HG03097 (cell line): Measurements from ENCODE around the gene PHTF1.
"Not testable (repeated sequence)": the region's sequence is repeated elsewhere in the genome, so short reads cannot be mapped to it uniquely, and the experiment has no call there.

Experiments used
- ATAC-seq: cut with Tn5 transposase; IDR thresholded peaks from one replicate; pipeline ENCODE4 v1.9.1; 2021; ENCODE audit not compliant: unreplicated experiment, low FRiP score

PHTF1 gene

DNA sequence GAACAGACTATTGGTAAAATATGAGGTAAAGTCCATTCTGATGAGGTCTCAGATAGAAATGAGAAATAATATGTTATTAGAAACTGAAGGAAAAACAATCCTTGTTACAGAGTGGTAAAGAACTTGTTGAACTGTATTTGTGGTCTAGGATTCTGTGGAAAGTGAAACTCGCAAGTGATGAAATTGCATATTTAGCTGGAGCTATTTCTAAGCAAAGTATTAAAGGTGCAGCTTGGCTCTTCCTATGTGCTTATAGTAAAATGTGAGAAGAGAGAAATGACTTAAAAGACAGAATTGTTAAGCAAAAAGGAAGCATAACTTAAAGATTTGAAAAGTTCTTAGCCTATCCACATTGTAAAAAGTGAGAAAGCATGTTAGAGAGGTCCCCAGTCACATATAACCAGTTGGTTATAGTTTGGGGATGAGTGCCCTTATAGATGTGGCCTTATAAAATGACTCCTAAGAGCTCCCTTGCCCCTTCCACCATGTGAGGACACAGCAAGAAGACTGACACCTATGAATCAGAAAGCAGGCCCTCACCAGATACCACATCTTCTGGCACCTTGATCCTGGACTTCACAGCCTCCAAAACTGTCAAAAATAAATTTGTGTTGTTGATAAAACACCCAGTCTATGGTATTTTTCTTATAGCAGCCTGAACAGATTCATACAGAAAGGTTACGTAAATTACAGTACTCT, 24.8 kb downstream of the PHTF1 start:
- ATAC-seq, result no peak

- ATAC-seq, result no peak
These were observed 26.5 kb downstream of the PHTF1 start for GRCh38 chr1:113732802-113733201.

DNA sequence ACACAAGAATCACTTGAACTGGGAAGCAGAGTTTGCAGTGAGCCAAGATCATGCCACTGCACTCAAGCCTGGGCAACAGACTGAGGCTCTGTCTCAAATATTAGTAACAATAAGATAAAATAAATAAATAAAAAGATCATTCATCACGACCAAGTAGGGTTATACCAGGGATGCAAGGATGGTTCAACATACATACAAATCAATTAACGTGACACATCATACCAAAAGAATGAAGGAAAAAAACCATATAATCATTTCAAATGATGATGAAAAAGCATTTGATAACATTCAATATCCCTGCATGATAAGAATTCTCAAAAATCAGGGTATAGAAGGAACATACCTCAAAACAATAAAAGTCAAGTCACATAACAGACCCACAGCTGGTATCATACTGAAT, 38.3 kb downstream of the PHTF1 start:
- no peak for ATAC-seq

DNA sequence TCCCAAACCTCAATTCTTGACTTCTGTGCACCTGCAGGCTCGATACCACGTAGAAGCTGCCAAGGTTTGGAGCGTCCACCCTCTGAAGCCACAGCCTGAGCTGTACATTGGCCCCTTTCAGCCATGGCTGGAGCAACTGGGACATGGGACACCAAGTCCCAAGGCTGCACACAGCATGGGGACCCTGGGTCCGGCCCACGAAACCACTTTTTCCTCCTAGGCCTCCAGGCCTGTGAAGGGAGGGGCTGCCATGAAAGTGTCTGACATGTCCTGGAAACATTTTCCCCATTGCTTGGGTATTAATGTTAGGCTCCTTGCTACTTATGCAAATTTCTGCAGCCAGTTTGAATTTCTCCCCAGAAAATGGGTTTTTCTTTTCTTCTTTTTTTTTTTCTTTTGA, 40.7 kb downstream of the PHTF1 start:
- not testable (repeated sequence) for ATAC-seq

- not testable (repeated sequence) for ATAC-seq
These were observed 41.8 kb downstream of the PHTF1 start for GRCh38 chr1:113717506-113717905.

- no peak for ATAC-seq
These were observed 44.5 kb downstream of the PHTF1 start for GRCh38 chr1:113714606-113715269.

GRCh38 chr1:113701429-113701828, 57.9 kb downstream of the PHTF1 start:
- no peak for ATAC-seq

GRCh38 chr1:113694910-113695309, 64.4 kb downstream of the PHTF1 start:
- ATAC-seq, result no peak

DNA sequence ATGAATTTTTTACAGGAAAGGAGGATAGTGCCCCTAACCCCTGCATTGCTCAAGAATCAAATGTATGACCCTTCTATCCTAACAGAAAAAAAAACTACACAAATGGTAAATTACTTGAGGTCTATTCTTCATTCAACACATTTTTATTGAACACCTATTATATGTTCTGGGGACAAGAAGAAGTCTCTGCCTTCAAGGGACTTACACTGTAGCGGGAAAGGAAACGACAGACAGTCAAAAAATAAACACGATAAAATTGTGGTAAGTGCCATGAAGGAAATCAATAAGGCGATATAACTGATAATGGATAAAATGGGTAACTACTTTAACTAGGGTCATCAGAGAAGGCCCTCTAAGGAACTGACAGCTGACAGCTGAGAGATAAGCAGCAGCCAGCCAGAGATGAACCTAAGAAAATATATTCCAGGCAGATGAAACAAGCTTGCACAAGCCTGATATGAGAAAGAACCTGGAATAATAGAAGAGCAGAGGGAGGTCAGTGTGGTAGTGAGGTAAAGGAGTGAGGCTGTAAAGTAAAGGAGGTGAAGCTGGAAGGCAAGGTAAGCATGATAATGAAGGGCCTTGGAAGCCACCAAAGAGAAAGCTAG, 66.4 kb downstream of the PHTF1 start:
- ATAC-seq, result no peak

DNA sequence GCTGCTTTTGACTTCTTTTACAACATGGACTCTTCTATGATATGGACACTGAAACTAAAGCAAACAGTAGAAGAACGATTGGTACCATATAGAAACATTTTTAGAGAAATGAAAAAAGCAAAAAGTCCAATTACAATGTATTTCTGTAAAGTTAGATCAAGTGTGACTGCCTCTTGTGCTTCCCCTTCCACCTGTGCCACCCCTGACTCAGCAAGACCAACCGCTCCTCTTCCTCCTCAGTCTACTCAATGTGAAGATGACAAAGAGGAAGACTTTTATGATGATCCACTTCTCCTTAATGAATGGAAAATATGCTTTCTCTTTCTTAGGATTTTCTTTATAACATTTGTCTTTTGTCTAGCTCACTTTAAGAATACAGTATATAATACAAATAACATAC, 66.9 kb downstream of the PHTF1 start:
- ATAC-seq, result no peak

DNA sequence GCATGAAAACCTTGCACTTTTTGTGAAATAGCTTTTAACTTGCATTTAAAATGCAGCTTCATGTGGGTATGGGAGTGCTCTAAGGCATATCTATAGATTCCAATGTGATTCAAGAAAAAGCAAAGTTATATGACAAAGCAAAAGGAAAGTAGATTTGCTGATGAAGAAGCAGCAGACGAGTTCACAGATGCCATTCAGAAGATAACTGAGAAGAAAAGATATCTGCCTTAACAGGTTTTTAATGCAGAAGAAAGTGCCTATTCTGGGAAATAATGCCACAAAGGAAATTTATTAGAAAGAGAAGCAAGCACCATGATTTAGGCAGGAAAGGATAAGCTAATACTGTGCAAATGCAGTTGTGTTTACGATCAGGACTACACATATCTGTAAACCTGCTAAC, 68.1 kb downstream of the PHTF1 start:
- ATAC-seq, result no peak

- ATAC-seq, result no peak
These were observed 72.2 kb downstream of the PHTF1 start for GRCh38 chr1:113686891-113687618.

GRCh38 chr1:113684153-113684541, 75.1 kb downstream of the PHTF1 start:
- no peak for ATAC-seq

DNA sequence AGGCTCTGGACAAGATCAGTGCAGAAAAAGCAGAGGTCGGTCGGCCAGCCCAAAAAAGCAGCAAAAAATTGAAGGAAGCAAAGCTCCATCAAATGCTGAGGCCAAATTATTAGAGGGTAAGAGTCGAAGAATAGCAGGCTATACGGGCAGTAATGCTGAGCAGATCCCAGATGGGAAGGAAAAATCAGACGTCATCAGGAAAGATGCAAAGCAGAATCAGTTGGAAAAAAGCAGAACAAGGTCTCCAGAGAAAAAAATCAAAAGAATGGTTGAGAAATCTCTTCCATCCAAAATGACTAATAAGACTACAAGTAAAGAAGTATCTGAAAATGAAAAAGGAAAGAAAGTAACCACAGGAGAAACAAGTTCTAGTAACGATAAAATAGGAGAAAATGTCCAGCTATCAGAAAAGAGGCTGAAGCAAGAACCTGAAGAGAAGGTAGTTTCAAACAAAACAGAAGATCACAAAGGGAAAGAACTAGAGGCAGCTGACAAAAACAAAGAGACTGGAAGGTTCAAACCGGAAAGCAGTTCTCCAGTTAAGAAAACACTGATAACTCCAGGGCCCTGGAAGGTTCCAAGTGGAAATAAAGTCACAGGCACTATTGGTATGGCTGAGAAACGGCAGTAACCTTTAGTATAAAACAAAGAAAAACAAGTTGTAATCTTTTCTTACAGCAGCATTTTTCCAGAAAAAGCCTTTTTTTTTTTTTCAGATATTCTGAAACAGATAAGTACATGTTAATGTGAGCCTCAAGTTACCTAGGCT, 75.7 kb downstream of the PHTF1 start:
- no peak for ATAC-seq

DNA sequence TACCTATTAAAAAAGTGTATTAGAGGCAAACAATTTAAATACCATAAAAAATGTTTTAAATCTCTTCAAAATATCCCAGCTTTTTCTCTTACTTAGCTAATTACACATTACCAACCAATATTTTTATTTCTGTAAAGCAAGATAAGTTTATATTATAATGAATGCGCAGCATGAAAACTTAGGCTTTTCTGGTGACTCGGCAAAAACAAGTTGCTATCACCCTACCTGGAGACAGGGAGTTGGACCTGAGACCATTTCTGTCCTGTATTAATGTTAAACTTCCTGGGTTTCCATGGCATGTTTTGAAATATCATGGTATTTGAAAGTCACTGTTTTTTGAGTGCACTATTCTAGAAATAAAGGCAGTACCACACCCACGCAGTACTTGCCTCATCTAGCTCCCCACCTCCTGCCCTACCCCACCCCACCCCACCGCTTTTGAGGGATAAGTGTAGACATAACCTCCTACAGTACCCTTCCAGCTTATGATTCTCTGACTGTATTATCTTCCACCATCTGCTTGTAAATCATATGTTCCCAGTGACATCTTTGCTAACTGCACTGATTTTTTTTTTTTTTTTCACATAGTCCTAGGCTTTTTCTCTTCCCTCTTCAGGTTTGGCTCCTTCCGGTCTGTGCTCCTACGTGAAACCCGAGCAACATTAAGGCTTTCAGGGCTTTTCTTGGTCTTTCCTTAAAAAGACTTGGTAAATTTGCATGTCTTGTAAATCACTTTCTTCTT, 77.5 kb downstream of the PHTF1 start:
- no peak for ATAC-seq

- no peak for ATAC-seq
These were observed 81.2 kb downstream of the PHTF1 start for GRCh38 chr1:113678159-113678469.

DNA sequence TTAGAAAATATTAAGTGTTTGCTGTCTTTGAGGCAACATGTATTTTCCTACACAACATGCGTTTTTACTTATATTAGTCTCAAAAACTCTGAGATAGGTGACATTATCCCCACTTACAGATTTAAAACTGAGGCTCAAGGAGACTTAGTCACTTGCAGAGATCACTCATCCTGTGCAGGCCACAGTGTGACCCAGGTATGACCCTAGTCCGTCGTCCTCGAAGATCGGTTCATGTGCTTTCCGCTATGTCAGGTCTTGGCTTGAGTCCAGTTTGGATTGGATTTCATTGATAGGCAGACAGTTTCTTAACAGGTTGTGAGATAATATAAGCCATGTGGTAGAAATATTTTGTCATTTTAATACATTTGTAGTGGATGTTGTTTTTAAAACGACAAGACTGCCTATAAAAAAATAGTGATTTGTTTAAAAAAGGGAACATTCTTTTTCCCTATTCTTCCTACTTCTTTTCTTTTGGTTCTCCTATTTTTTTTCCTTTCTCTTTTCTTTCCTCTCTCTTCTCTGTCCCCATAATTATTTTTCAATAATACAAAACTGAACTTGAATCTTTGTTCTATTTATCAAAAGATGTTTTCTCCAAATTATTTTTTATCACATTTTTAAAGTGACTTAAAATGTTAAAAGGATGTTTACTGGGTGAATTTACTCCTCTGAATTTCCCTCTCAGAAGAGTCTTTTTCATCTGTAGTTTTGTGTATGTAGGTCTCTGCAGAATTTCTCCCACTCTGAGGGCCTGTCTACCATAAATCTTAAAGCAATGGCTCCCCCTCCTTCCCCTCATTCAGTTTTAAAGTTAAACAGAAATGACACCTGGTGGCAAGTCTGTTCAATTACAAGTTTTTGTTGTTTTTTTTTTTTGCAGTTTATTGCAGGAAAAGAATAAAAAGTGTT, 81.8 kb downstream of the PHTF1 start:
- ATAC-seq, result no peak

DNA sequence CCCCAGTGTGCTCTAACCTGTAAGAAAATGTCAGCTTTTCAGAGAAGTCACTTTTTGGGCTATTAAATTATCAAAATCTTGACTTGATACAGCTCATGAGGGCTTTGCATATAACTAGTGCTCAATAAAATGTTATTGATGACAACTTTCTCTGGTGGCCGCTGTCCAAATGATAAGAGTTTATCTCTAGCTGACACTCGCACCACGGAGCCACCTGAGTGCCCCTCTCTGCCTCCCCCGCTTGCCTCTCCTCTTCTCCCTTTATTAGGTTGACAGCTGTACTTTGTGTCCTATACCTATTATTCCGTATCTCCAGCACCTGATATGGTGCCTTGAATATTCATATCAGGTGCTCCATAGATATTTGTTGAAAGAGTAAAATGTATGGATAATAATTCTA, 82.8 kb downstream of the PHTF1 start:
- no peak for ATAC-seq

GRCh38 chr1:113675302-113675701, 84.0 kb downstream of the PHTF1 start:
- no peak for ATAC-seq
